Neural progenitor cell (in vitro differentiated cells): ENCODE measurements around the gene NDUFC1. TPM values are rescaled to one million over a fixed set of nuclear protein-coding genes. Genes with fewer than 3 reads are reported as not detected.

Experiments used
- DNase-seq: peaks from one replicate; pipeline ENCODE4 v3.0.0-alpha.2; 2016; ENCODE audit warnings: low spot score
- H2AFZ ChIP-seq: fragments of 200-600 bp; sonication (generic); replicated peaks from 2 replicates; pipeline ENCODE4 v1.6.1; 2016; ENCODE audit warnings: antibody characterized with exemption
- H3F3A ChIP-seq: fragments of 200-600 bp; sonication (generic); 2 replicates; pipeline ENCODE4 v1.6.1; 2016; ENCODE audit warnings: antibody characterized with exemption, low read depth
- H3K27ac ChIP-seq: fragments of 200-600 bp; sonication (generic); 2 replicates; pipeline ENCODE4 v1.5.1; 2016; ENCODE audit warnings: mild to moderate bottlenecking
- H3K27me3 ChIP-seq: fragments of 200-600 bp; sonication (generic); 2 replicates; pipeline ENCODE4 v1.6.1; 2016; ENCODE audit warnings: mild to moderate bottlenecking, moderate library complexity
- H3K36me3 ChIP-seq: fragments of 200-600 bp; sonication (generic); 2 replicates; pipeline ENCODE4 v1.5.1; 2016
- H3K4me1 ChIP-seq: fragments of 200-600 bp; sonication (generic); 2 replicates; pipeline ENCODE4 v1.6.1; 2016; ENCODE audit warnings: mixed run types
- H3K4me2 ChIP-seq: fragments of 200-600 bp; sonication (generic); 2 replicates; pipeline ENCODE4 v1.6.1; 2016
- H3K4me3 ChIP-seq: fragments of 200-600 bp; sonication (generic); 2 replicates; pipeline ENCODE4 v1.5.1; 2016
- H3K79me2 ChIP-seq: fragments of 200-600 bp; sonication (generic); 2 replicates; pipeline ENCODE4 v1.6.1; 2016; ENCODE audit warnings: low read depth
- H3K9ac ChIP-seq: fragments of 200-600 bp; sonication (generic); 2 replicates; pipeline ENCODE4 v1.6.1; 2016
- H3K9me3 ChIP-seq: fragments of 200-600 bp; sonication (generic); 2 replicates; pipeline ENCODE4 v1.5.1; 2016; ENCODE audit warnings: low read depth
- H4K20me1 ChIP-seq: fragments of 200-600 bp; sonication (generic); 2 replicates; pipeline ENCODE4 v1.6.1; 2016; ENCODE audit warnings: low read depth
- H3K27ac Mint-ChIP-seq: 3 replicates; pipeline ENCODE4 v1.8.0; 2021; ENCODE audit warnings: mixed read lengths
- H3K27me3 Mint-ChIP-seq: 2 replicates; pipeline ENCODE4 v1.8.0; 2022; ENCODE audit warnings: low read depth, mild to moderate bottlenecking, inconsistent platforms, moderate library complexity, mixed read lengths; ENCODE audit not compliant: insufficient read depth
- H3K36me3 Mint-ChIP-seq: 3 replicates; pipeline ENCODE4 v1.8.0; 2021; ENCODE audit warnings: mixed read lengths
- H3K4me1 Mint-ChIP-seq: 3 replicates; pipeline ENCODE4 v1.8.0; 2021; ENCODE audit warnings: mixed read lengths
- H3K4me3 Mint-ChIP-seq: 3 replicates; pipeline ENCODE4 v1.8.0; 2021; ENCODE audit warnings: mild to moderate bottlenecking, moderate library complexity, mixed read lengths
- H3K9me3 Mint-ChIP-seq: 3 replicates; pipeline ENCODE4 v1.8.0; 2020; ENCODE audit warnings: mixed read lengths
- CTCF ChIP-seq: fragments of 200-600 bp; sonication (generic); IDR thresholded peaks from 2 replicates; pipeline ENCODE4 v1.5.1; 2017; ENCODE audit warnings: antibody characterized with exemption, mild to moderate bottlenecking
- EZH2 ChIP-seq: fragments of 200-600 bp; sonication (generic); IDR thresholded peaks from 2 replicates; pipeline ENCODE4 v1.6.1; 2017; ENCODE audit warnings: antibody characterized with exemption, mild to moderate bottlenecking, moderate library complexity
- EZH2phosphoT487 ChIP-seq: fragments of 200-600 bp; sonication (generic); IDR thresholded peaks from 2 replicates; pipeline ENCODE4 v1.6.1; 2017; ENCODE audit warnings: antibody characterized with exemption
- total RNA-seq: library from RNA; depleted of rRNA; stranded (reverse); fragments of >200 nt; gene quantifications from 2 replicates; pipeline ENCODE4 v1.2.3, GENCODE V29; 2015; ENCODE audit warnings: low replicate concordance

Gene NDUFC1
- total RNA-seq, 1 donor from 2014 or later = 27.0 TPM

DNA sequence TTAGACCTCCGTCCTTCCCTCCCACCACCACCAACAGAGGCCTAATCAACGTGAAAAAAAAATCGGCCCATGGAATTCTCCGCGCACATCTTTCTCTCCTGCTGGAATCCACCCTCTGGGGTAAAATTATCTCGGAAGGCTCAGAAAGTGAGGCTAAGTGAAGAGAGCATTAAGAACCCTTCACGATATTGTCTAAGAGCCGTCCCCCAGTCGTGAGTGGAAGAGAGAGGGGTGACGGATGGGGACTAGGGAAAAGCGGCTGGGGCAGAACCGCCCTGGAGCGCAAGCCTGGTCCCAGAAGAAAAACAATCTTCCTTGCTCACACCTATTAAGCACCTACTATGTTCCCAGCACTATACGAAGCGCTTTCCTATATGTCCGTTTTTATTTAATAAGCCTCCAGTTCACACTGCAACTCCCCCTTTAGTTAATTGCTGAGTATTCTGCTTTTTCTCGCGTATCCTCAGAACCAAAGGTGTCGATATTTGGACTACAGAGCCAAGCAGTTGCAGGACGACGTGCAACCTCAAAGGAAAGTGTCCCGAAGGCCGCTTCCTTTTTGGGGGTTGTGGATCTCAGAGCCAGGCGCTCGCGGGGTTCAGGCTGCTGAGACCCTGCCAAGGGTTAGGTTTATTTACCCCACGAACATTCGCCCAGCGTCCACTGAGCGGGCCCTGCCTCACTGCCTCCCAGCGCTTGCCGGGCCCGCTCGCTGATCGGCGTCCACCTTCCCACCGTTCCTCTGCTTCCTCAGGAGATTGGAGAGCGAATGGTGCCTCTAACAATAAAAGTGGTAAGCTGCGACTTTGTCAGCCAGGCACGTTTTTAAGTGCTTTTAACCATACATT lies 23.1 kb downstream of the NDUFC1 start:
- Mint-ChIP-seq H3K36me3 (no peaks in the 10 kb centered on the region), H3K9me3 (no peaks in the 10 kb centered on the region), H3K4me3 (peak overlapping the region; percentile 81), H3K27me3 (peaks cover 35% of the 10 kb centered on the region), H3K27ac (no peak overlapping the region), H3K4me1 (peaks cover 11% of the 10 kb centered on the region)
- peak; percentile 19 for TF ChIP-seq EZH2phosphoT487
- peak; percentile 33 for TF ChIP-seq EZH2
- TF ChIP-seq CTCF = no peak
- no peaks in the 10 kb centered on the region for H4K20me1 ChIP-seq
- H3K27me3 ChIP-seq = peaks cover 52% of the 10 kb centered on the region
- no peak overlapping the region for H3K27ac ChIP-seq
- no peaks in the 10 kb centered on the region for H3K79me2 ChIP-seq
- peak overlapping the region; percentile 92 for H3K4me2 ChIP-seq
- peak overlapping the region; percentile 90 for H2AFZ ChIP-seq
- H3K36me3 ChIP-seq = no peaks in the 10 kb centered on the region
- H3K4me1 ChIP-seq = no peaks in the 10 kb centered on the region
- DNase-seq = peak; percentile 49
- H3K9ac ChIP-seq = no peak overlapping the region
- H3F3A ChIP-seq = peaks cover 18% of the 10 kb centered on the region
- H3K4me3 ChIP-seq = peak overlapping the region; percentile 65
- no peaks in the 10 kb centered on the region for H3K9me3 ChIP-seq

DNA sequence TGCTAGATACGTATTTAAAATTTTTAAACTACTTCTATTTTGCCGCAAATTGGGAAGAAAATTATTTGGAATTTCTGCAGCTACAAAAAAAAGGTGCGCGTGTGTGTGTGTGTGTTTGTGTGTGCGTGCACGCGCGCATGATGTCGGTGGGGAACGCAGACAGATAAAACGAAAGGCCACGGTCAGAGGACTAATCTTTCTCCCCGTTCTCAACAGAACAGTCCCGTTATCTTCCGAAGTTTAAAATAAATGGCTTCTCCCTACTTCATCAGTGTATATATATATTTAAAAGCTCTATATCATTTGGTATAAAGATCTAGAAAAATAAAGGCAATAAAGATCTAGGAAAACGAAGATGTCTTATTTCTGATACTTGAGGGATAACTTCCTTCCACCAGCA lies 23.8 kb downstream of the NDUFC1 start:
- H3K4me3 ChIP-seq = peak overlapping the region; percentile 65
- no peaks in the 10 kb centered on the region for H3K79me2 ChIP-seq
- no peaks in the 10 kb centered on the region for H4K20me1 ChIP-seq
- peak overlapping the region; percentile 92 for H3K4me2 ChIP-seq
- no peaks in the 10 kb centered on the region for H3K4me1 ChIP-seq
- peaks cover 35% of the 10 kb centered on the region for H3K27me3 Mint-ChIP-seq
- H3K9me3 ChIP-seq = no peaks in the 10 kb centered on the region
- no peak for DNase-seq
- H3K4me1 Mint-ChIP-seq = peaks cover 11% of the 10 kb centered on the region
- H3K4me3 Mint-ChIP-seq = peak overlapping the region; percentile 81
- H3K36me3 ChIP-seq = no peaks in the 10 kb centered on the region
- no peak overlapping the region for H3K9ac ChIP-seq
- no peak overlapping the region for H3K27ac Mint-ChIP-seq
- no peaks in the 10 kb centered on the region for H3K9me3 Mint-ChIP-seq
- H3K27me3 ChIP-seq = peaks cover 52% of the 10 kb centered on the region
- H3F3A ChIP-seq = peaks cover 18% of the 10 kb centered on the region
- H3K36me3 Mint-ChIP-seq = no peaks in the 10 kb centered on the region
- H2AFZ ChIP-seq = no peak overlapping the region
- TF ChIP-seq CTCF (no peak), EZH2phosphoT487 (no peak), EZH2 (no peak)
- no peak overlapping the region for H3K27ac ChIP-seq

DNA sequence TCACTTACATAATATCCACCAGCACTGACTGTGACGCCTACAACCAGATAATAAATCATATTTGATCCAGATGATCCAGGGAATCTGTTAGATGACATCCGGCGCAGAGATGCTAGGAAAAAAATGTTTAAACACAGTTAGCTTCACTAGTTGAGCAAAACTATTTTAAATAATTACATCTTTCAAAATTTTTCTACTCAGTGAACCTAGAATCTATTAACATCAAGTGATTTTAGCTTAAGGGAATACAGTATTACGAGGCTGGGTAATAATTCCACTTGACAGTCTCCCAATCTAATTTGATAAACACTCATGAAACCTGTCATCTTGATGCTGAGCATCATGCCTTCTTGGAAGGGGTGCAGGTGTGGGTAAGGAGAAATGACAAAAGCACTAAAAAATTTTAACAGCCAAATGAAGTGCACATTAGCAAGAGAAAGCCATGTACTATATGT lies 27.0 kb downstream of the NDUFC1 start:
- Mint-ChIP-seq H3K27ac (no peak overlapping the region), H3K4me1 (peaks cover 8% of the 10 kb centered on the region), H3K27me3 (peaks cover 19% of the 10 kb centered on the region), H3K4me3 (no peak overlapping the region), H3K36me3 (no peaks in the 10 kb centered on the region), H3K9me3 (no peaks in the 10 kb centered on the region)
- no peak for TF ChIP-seq EZH2phosphoT487
- no peak for TF ChIP-seq EZH2
- no peak for TF ChIP-seq CTCF
- Histone ChIP-seq H3K4me2 (no peak overlapping the region), H3F3A (peaks cover 16% of the 10 kb centered on the region), H3K36me3 (no peaks in the 10 kb centered on the region), H3K4me3 (no peak overlapping the region), H3K9ac (no peak overlapping the region), H3K4me1 (no peaks in the 10 kb centered on the region), H3K27ac (no peak overlapping the region), H4K20me1 (no peaks in the 10 kb centered on the region), H3K9me3 (no peaks in the 10 kb centered on the region), H3K79me2 (no peaks in the 10 kb centered on the region), H2AFZ (no peak overlapping the region), H3K27me3 (peaks cover 41% of the 10 kb centered on the region)
- no peak for DNase-seq
